ELF-1 (cell line): ENCODE measurements around the gene PLEKHM3.
A peak's percentile ranks its signal among the peaks of the same experiment; 100 is the strongest.

Source experiments
- DNase-seq: peaks from one replicate; pipeline ENCODE4 v3.0.0-alpha.2; 2016; ENCODE audit warnings: low read depth, low spot score

PLEKHM3 gene

DNA sequence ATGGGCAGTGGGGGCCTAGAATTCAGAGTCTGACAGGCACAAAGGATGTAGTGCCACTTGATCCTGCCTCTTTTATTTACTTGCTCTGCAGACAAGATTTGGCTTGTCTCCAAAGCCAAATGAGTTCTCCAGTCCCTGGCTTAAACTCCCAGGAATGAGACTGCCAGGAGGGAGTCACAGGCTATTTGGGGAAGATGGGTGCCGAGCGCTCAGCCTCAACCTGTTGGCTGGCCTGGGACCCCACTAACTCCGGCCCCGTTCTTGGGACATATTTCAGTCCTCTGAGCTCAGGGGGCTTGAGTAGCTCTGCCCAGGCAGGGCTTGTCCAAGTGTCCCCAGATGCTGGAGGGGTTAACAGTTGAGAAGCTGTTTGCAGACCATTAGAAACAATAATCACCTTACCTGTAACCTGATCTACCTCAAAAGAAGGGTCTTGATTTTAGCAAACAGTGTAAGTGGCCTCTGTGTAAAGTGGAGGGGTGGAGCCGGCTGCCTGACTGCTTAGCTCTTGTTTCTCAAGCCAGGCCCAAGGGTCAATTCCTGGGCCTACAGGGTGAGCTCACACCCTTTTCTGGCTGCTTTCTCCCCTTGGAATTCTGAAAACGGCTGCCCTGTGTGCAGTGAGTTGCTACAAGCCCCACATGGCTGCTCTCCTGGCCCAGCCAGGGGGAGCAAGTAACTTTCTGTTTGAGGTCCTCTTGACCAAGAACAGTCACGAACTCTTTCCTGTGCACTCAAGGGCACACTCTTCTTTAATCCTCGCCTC lies 228.6 kb downstream of the PLEKHM3 start:
- peak; percentile 95 for DNase-seq

DNA sequence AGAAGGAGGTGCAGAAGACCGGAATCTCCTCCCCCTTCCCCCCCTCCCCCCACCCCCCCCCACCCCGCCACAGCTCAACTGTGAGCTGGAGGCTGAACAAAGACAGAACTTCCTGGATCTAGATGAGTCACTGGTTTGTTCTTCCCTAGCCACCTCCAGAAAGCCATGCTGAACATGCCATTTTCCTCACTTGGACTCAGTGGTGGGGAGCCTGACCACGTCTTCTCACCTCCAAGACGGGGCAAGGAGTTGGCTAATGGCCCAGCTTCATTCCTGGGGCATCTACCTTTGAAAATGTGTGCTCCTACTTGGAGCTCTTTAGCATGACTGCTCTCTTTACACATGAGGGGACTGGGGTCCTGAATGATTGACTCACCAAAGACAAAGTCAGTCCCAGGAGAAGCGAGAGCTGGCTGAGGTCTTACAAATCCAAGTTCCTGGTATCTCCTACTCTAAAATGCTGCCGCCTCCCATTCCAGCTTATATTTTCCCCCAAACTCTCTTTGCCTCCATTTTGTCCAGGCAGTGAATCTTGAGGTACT lies 233.0 kb downstream of the PLEKHM3 start:
- peak; percentile 73 for DNase-seq

DNA sequence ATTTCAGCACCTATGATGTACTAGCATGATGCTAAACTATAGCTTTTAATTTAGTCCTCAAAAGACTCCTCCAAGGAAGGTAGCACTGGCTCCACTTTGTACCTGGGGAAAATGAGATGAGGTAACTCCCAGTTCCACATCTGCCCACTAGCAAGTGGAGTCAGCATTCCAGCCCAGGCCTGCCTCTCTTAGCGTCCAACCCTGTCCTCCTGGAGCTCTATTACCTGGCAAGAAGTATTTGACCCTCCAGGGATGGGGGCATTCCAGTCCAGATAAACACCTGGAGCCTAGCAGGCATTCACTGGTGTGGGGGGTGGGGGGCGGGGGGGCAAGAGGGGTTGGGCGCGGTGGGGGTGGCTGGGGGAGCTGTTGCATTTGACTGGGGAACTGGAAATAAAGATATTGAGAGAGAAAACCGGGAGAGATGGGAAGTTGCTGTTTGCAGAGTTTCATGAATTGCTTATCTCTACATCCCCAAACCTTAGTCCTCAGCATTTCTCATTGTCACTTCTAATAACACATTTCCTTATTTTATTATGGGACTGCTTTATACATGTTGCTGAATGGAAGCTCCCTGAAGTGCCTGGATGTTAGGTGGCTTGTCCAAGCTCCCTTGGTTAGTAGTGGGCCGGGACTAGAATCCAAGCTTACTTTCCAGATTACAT lies 233.6 kb downstream of the PLEKHM3 start:
- peak; percentile 75 for DNase-seq

DNA sequence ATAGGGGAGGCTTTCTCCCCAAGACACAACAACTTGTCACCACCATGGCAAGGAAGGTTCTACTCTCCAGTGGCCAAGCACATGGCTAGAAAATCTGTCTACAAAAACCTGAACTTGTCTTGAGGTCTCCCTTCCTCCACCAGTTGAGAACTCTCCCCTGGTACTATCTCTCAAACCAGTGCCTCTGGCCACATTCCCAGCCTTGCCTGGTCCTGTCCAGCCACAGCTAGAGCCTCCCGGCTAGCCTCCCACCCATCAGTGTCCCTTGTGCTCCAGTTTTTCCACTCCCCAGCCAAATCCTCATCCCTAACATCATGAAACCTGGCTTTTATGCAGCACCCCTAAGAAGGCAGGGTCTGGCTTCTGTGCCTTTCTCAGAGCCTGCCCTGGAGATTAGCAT lies 234.4 kb downstream of the PLEKHM3 start:
- peak; percentile 39 for DNase-seq

DNA sequence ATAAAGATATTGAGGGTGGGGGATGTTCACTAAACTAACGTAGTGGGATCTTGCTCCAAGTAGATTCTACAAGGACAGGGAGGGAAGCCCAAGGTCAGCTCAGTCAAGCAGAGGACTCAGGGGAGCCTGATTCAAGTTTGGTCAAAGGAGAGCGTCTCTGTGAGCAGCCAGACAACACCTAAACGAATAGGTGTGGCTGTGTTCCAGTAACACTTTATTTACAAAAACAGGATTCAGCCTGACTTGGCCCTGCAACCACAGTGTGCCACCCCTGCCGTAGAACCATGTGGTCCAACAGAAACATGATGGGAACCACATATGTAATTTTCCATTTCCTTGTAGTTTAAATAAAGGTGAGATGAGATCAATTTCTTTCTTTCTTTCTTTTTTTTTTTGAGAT lies 237.5 kb downstream of the PLEKHM3 start:
- no peak for DNase-seq

DNA sequence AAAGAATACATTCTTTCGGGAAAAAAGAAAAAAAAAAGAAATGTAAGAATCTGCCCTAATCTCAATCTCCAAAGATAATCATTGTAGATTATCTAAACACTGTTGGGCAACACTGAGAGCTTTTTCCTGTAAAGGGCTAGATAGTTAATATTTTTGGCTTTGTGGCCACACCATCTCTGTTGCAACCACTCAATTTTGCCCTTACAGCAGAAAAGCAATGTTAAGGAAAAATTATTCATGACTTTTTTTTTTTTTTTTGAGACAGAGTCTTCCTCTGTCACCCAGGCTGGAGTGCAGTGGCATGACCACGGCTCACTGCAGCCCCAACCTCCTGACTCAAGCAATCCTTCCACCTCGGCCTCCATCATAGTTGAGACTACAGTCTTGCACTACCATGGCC lies 238.3 kb downstream of the PLEKHM3 start:
- no peak for DNase-seq

DNA sequence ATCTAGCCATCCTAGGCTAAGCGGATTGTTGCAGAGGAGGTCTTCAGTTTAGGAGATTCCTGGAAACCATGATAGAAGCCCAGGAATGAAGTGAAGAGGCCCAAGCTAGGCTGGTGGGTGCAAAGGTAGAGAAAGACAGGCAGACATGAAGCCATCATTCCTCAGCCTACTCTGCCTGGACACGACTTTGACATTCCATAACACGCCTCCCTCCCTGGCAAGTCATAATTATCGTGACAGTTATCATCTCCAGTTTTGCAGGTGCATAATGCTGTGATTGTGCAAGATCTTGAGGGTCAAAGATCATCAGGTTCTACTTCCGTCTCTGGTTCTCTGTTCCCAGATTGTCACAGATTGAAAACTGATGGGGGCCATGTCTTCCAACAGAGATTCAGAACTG lies 240.4 kb downstream of the PLEKHM3 start:
- no peak for DNase-seq

DNA sequence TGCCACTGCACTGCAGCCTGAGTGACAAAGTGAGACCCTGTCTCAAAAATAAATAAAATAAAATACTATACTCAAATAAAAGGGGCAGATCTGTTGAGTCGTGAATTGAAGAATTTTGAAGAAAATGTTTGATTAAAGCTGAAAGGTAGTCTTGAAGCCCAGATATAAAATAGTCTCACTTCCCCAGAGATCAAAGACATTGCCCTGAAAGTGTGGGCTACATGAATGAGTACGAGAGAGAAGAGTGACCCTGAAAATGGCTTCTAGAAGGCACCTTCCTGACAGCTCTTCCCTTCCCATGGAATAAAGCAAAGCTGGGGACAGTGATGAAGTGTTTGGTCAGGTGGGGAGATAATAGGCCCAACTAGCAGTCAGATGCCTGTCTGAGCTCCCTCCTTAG lies 241.8 kb downstream of the PLEKHM3 start:
- no peak for DNase-seq

DNA sequence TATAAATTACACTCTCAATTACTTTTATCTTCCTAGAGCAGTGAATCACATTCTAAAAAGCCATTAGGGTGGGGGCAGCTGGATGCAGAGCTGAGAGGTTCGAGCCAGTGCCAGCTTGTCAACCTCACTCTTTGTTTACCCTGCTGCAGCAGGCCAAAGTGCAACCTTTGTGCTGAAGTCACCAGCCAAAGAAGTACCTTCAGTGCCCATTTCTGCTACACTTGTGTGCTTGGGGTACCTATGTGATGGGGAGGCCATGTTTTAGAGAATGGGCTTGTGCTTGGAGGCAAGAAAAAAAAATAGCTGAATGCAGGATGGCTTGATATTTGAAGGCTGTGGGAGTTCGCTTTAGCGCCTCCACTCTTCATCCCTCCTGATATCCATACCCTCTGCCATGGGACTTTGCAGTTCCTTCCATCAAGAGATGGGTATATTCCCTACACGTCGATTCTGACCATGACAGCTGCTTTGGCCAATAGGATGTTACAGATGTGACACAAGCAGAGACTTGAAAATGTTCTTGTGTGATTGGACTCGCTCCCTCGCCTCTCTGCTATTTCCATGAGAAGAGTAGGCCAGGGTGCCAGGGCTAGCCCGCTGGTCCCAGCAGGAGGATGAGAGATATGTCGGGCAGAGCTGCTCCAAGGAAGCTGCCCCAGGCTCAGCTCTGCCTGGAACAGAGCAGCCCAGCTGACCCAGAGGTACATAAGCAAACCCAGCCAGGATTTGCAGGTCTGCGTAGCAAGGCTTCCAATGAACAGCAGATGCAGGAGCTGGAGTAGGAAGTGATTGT lies 242.9 kb downstream of the PLEKHM3 start:
- DNase-seq, result no peak

DNA sequence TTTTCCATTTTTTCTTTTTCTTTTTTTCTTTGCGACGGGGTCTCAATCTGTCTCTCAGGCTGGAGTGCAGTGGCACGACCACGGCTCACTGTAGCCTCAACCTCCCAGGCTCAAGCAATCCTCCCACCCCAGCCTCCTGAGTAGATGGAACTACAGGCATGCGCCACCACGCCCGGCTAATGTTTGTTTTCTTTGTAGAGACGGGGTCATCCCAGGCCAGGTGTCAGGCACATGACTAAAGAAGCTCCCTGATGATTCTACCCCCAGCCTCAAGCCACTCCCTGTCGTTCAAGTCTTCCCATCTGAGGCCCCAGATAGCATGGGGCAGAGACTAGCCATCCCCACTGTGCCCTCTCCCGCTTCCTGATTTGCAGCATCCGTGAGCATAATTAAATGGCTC lies 245.8 kb downstream of the PLEKHM3 start:
- DNase-seq, result peak; percentile 52

DNA sequence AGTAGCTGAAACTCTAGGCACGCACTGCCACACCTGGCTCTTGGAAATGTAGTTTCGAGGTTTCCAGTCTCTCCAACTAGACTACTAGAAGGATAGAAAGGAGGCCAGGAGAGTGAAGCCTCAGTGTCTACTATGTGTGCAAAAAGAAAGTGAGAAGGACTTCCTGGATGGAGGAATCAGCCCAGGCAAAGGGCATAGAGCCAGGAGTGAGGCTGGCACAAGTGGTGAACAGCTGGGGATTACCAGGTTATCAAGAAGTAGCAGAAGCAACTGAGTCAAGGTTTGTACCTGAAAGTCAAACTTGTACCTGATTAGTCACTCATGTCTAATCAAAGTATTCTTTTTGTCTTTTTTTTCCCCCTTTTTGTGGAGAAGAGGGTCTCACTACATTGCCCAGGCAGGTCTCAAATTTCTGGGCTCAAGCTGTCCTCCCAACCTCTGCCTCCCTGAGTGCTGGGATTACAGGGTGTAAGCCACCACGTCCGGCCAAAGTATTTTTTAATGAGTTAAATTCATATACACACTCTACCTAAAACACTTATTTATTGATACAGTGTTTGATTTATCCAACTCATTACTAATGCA lies 246.9 kb downstream of the PLEKHM3 start:
- no peak for DNase-seq

DNA sequence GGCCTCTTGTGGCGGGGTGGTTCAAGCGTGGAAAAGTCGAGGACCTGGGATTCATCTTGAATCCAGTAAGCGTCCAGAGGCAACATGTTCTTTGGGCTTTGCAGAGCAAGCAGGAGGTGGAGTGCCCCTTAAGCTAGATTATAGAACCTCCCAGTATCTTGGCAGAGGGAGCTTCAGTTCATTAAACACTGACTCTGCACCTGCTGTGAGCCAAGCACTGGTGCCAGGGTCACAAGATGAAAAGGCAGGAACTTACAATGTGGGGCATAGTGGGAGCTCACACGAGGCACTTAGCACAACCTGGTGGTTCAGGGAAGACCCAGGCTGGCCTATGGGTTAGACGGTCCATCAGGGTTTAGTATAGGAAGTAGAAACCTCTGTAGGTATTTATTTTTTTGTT lies 248.2 kb downstream of the PLEKHM3 start:
- DNase-seq, result no peak

DNA sequence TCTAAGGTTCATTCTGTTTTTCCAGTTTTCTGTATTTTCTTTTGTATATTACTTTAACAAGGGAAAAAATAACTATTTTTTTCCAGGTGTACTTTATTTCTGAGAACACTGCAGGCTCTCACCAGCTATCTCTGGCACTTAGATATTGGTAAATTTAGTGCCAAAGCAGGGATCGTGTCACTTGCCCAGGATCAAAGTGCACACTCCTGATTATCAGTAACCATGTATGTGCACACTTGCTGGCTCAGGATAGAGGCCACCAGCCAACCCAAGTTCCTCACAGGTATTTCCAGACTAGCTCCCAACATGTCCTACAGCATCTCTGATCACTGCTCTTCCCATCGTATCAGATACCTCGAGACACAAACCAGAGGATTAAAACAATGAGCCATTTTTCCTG lies 249.9 kb downstream of the PLEKHM3 start:
- DNase-seq, result no peak

DNA sequence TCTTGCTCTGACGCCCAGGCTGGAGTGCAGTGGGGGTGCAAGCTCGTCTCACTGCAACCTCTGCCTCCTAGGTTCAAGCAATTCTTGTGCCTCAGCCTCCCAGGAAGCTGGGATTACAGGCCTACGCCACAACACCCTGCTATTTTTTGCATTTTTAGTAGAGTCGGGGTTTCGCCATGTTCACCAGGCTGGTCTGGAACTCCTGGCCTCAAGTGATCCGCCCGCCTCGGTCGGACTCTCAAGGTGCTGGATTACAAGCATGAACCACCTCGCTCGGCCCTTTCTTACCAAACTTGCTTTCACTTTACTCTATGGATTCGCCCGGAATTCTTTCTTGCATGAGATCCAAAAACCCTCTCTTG lies 252.5 kb downstream of the PLEKHM3 start:
- DNase-seq, result no peak

DNA sequence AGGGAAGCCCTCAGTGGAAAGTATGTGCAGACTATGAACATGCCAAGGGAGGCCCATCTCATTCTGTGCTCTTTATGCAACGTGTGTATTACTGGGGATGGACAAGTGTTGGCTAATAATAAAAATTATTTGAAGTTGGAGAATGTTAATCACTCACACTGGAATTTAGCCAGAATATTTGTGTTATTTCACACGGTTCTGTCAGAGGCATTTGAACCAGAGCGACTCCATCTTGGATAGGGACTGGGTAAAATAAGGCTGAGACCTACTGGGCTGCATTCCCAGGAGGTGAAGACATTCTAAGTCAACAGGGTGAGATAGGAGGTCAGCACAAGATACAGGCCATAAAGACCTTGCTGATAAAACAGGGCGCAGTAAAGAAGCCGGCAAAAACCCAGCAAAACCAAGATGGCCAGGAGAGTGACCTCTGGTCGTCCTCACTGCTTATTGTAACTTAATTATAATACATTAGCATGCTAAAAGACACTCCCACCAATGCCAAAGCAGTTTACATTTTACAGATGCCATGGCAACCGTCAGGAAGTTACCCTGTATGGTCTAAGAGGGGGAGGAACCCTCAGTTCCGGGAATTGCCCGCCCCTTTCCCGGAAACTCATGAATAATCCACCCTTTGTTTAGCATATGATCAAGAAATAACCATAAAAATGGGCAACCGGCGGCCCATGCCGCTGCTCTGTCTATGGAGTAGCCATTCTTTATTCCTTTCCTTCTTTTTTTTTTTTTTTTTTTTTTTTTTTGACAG lies 253.1 kb downstream of the PLEKHM3 start:
- peak; percentile 77 for DNase-seq

DNA sequence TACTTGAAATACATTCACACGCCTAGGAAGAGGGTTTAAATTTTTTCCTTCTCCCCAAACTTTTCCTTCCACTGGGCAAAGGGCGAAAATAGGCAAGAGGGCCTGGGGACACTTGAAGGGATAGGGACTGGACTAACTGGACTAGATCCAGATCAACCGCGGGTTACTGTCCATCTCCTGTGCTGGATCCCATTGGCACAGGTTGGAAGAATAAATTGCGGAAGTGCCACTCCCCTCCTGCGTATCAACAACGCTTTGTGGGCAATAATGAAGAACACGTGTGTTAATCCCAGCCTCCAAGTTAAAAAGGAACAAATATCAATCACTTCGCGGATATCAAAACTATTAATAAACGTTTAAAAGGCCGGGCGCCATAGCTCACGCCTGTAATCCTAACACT lies 253.9 kb downstream of the PLEKHM3 start:
- no peak for DNase-seq
